GM12878 (cell line): ENCODE measurements around the gene THRB.

ENCODE experiments used
- POLR2A ChIP-seq: IDR thresholded peaks from 2 replicates; pipeline ENCODE4 v1.6.1; 2011; ENCODE audit warnings: low read depth, mild to moderate bottlenecking, low read length
- RBBP5 ChIP-seq: fragments of 200-600 bp; sonication (generic); conservative IDR thresholded peaks from 2 replicates; pipeline ENCODE4 v1.6.1; 2016

DNA sequence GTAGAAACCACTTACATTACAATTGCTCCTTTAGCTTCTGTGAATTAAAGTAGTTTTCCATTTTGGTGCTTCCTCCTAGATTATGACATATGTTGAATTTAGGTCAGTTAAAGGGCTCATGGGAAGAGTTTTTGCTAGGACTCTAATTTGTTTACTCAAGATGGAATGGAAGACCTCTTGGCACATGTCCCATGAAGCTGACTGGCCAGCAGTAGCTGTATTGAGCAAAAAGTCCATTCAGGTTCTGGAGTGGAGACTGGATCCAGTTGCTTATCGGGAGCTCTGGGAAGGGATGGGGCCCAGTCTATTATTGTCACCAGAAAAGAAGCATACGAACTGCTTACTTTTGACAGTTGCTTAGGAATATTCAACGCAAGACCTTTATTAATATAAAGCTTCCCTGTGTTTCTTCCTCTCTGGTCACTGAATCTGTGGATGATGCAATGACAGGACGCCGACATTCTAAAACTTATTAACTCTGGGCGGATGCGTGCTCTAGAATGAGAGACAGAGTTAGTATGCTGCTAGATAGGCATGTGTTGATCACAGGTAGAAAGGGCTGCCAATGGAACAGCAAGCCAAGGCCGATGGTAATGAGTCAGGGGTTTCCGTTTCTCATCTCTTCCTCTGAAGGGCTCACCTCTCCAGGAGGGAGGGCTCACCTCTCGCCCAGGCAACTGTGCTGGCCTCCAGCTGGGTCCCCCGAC is 393.8 kb downstream of the THRB start:
- TF ChIP-seq POLR2A: no peak
- no peak for TF ChIP-seq RBBP5
